GM13976 (cell line): ENCODE data around the gene RNASET2.

Source experiments
- DNase-seq: peaks from one replicate; pipeline ENCODE4 v3.0.0; 2012; ENCODE audit warnings: low spot score
- CTCF ChIP-seq: IDR thresholded peaks from 2 replicates; pipeline ENCODE4 v1.5.1; 2012; ENCODE audit warnings: borderline replicate concordance, mild to moderate bottlenecking; ENCODE audit not compliant: insufficient read depth; ENCODE audit errors: extremely low read depth, missing control alignments, control extremely low read depth
- in situ Hi-C: fragments of 300-500 bp; cut with MboI; formaldehyde crosslinking; loops from one replicate; pipeline ENCODE4 v1.12.0; 2022; ENCODE audit warnings: low sequenced_read_pairs, mixed read lengths, inconsistent platforms; ENCODE audit not compliant: unreplicated experiment

Gene RNASET2

GRCh38 chr6:166971271-166971670, 14.9 kb upstream of the RNASET2 start:
- in situ Hi-C loops, result no loop called here

GRCh38 chr6:166970776-166971175, 14.4 kb upstream of the RNASET2 start:
- TF ChIP-seq CTCF, result no peak
- DNase-seq, result no peak
- in situ Hi-C loops, result no loop called here

More at GRCh38 chr6:166971271-166971670, 14.9 kb upstream of the RNASET2 start:
- no peak for DNase-seq
- TF ChIP-seq CTCF, result no peak

- in situ Hi-C loops, result no loop called here
- TF ChIP-seq CTCF, result no peak
- no peak for DNase-seq
Observed at GRCh38 chr6:166970091-166970490, 13.7 kb upstream of the RNASET2 start.

- in situ Hi-C loops, result no loop called here
- no peak for TF ChIP-seq CTCF
- no peak for DNase-seq
Observed at GRCh38 chr6:166969390-166970002, 13.1 kb upstream of the RNASET2 start.

GRCh38 chr6:166966268-166966667, 9.9 kb upstream of the RNASET2 start:
- no peak for TF ChIP-seq CTCF
- DNase-seq, result no peak
- in situ Hi-C loops, result no loop called here

- DNase-seq, result no peak
- TF ChIP-seq CTCF, result no peak
- in situ Hi-C loops, result no loop called here
Observed at GRCh38 chr6:166960609-166960978, 4.2 kb upstream of the RNASET2 start.
